Lower leg skin (tissue), 4 donors: Measurements from ENCODE around the gene ARID3B. TPM values are rescaled to one million over a fixed set of nuclear protein-coding genes. Genes with fewer than 3 reads are reported as not detected.

Source experiments
- DNase-seq, 2 donors: peaks; one replicate each; pipeline ENCODE4 v3.0.0-alpha.2; 2019; ENCODE audit warnings: low spot score in 2 of 2
- H3K4me3 ChIP-seq: fragments of 200-600 bp; sonication (generic); 2 replicates; pipeline ENCODE4 v1.5.1; 2017; ENCODE audit warnings: mild to moderate bottlenecking, low read depth; ENCODE audit not compliant: poor library complexity, severe bottlenecking
- CTCF ChIP-seq, 3 donors: fragments of 450-650 bp; IDR thresholded peaks; one replicate each; pipeline ENCODE4 v1.5.1; 2016; ENCODE audit warnings: antibody characterized with exemption in 3 of 3, mild to moderate bottlenecking in 3 of 3, moderate library complexity in 2 of 3
- POLR2A ChIP-seq, 2 donors: fragments of 450-650 bp; IDR thresholded peaks; one replicate each; pipeline ENCODE4 v1.6.1; 2016 to 2017; ENCODE audit warnings: antibody characterized with exemption in 2 of 2, mild to moderate bottlenecking in 1 of 2, moderate library complexity in 1 of 2
- WGBS, 2 donors: methylation state at CpG; one replicate each; pipeline ENCODE4 v1.1.5; 2018; 5-methylcytosine and 5-hydroxymethylcytosine counted together
- intact Hi-C: fragments of 100-400 bp; cut with DNase I; formaldehyde crosslinking; loops from one replicate; pipeline ENCODE4 v1.15.0; 2023; ENCODE audit warnings: low total_unique reads
- total RNA-seq, 4 donors: library from RNA; depleted of rRNA; stranded (reverse); fragments of >200 nt; gene quantifications; one replicate each; pipeline ENCODE4 v1.1.0, GENCODE V29; 2016

The ARID3B gene
- total RNA-seq, 4 donors from 2014 or later = 4.9 to 6.3 (median 6.1) TPM

- TF ChIP-seq POLR2A (IDR thresholded peaks at IDR 0.05) (no peak), CTCF (IDR thresholded peaks at IDR 0.05) (no peak)
- DNase-seq = no peak
- 94% methylated on average over 5 of the region's 5 CpGs for WGBS, 2 donors
- intact Hi-C loops = loop anchor here (10.0 kb wide), 2 partner anchors 215 to 795 kb away; partner anchors contain the start of gene NEIL1
- H3K4me3 ChIP-seq = no peak overlapping the region
Observed at GRCh38 chr15:74549816-74550215, 8.8 kb downstream of the ARID3B start.

- no peak overlapping the region for H3K4me3 ChIP-seq
- DNase-seq = no peak
- TF ChIP-seq CTCF (IDR thresholded peaks at IDR 0.05) = no peak
- TF ChIP-seq POLR2A (IDR thresholded peaks at IDR 0.05) = no peak
- intact Hi-C loops = no loop called here
- 96 to 100% methylated on average over 3 of the region's 3 CpGs for WGBS, 2 donors
Observed at GRCh38 chr15:74551714-74552113, 10.7 kb downstream of the ARID3B start.

GRCh38 chr15:74552773-74553441 is 11.9 kb downstream of the ARID3B start:
- TF ChIP-seq POLR2A (IDR thresholded peaks at IDR 0.05) = no peak
- H3K4me3 ChIP-seq = no peak overlapping the region
- 84 to 90% methylated on average over 5 of the region's 5 CpGs for WGBS, 2 donors
- intact Hi-C loops = no loop called here
- no peak for DNase-seq

- no peak for DNase-seq
- H3K4me3 ChIP-seq = no peak overlapping the region
- intact Hi-C loops = no loop called here
- 84 to 90% methylated on average over 4 of the region's 4 CpGs for WGBS, 2 donors
- TF ChIP-seq POLR2A (IDR thresholded peaks at IDR 0.05) (no peak), CTCF (IDR thresholded peaks at IDR 0.05) (no peak)
Observed at GRCh38 chr15:74555192-74555591, 14.2 kb downstream of the ARID3B start.

GRCh38 chr15:74558706-74559105 is 17.7 kb downstream of the ARID3B start:
- DNase-seq = no peak
- TF ChIP-seq POLR2A (IDR thresholded peaks at IDR 0.05) (no peak), CTCF (IDR thresholded peaks at IDR 0.05) (no peak)
- no peak overlapping the region for H3K4me3 ChIP-seq
- WGBS, 2 donors = 88 to 92% methylated on average over 5 of the region's 5 CpGs
- intact Hi-C loops = no loop called here

- no peak overlapping the region for H3K4me3 ChIP-seq
- peak in 1 of 2 donors; percentile 10 for DNase-seq
- intact Hi-C loops = loop anchor here (10.0 kb wide), 1 partner anchor 1229 kb away; no protein-coding TSS in a partner anchor
- TF ChIP-seq CTCF (IDR thresholded peaks at IDR 0.05) (no peak), POLR2A (IDR thresholded peaks at IDR 0.05) (no peak)
- 90 to 95% methylated on average over 3 of the region's 3 CpGs for WGBS, 2 donors
Observed at GRCh38 chr15:74563442-74563841, 22.4 kb downstream of the ARID3B start.
